Measurements from ENCODE around the gene SPRYD7.
"Not testable (repeated sequence)": the region's sequence is repeated elsewhere in the genome, so short reads cannot be mapped to it uniquely, and the experiment has no call there.

SPRYD7 gene, protein sequence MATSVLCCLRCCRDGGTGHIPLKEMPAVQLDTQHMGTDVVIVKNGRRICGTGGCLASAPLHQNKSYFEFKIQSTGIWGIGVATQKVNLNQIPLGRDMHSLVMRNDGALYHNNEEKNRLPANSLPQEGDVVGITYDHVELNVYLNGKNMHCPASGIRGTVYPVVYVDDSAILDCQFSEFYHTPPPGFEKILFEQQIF

DNA sequence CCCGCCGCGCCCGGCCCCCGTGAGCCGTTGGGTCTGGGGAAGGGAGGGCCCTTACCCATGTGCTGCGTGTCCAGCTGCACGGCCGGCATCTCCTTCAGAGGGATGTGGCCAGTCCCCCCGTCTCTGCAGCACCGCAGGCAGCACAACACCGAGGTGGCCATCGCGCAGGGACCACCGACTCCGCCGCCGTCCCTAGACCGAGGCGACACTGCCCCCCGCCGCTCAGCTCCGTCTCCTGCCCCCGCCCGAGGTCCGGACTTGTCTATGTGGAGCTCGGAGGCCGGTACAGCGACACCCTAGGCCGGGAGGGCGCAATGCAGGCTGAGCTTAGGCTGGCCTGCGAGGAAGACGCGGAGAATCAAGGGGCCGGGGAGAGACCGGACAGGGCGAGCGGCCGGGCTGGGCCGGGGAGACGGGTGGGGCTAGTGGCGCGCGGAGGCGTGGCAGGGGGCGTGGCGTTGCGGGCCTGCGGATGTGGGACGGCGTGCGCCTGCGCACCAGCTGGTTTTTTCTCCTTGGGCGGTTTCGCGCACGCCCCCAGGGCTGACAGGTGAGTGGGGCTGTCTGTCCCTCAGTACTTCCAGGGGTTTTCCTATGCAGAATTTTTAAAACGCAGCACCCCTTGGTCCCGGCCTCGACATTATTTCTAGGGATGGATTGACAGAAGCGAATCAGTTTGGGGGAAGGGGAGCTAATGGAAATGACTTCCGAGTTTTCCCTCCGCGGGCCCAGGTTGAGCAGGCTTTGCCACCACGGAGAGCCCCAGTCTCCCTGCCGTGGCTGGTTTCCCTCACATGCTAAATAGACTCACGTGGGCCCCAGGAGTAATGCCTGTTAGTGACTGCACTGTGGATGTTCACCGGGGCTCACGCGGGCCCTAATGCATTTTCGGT, at the start of gene SPRYD7:
Gene SPRYD7, minus strand, starts transcription at position 266 of the 893 bp plus-strand sequence. Its CDS starts 105 bp downstream, at position 161.
- DNase-seq (ENCODE audit: low read depth, low spot score): peak; percentile 84

DNA sequence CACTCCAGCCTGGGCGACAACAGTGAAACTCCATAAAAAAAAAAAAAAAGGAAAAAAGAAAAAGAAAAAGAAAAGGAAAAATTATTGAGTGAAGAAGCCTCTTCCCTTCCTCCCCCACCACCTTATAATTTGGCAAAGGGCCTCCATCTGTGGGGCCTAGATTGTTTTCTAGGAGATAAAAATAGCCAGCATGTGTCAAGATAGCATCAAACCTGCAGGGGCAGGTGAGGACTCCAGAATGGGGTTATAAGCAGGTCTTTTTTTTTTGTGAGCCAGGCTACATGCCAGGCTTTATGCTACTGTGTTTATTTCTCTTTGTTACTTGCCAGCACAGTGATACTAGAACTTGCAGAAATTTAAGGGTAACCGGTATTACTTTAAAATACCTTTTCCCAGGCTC, 49.0 kb upstream of the SPRYD7 start:
- DNase-seq (ENCODE audit: low read depth, low spot score): no peak

DNA sequence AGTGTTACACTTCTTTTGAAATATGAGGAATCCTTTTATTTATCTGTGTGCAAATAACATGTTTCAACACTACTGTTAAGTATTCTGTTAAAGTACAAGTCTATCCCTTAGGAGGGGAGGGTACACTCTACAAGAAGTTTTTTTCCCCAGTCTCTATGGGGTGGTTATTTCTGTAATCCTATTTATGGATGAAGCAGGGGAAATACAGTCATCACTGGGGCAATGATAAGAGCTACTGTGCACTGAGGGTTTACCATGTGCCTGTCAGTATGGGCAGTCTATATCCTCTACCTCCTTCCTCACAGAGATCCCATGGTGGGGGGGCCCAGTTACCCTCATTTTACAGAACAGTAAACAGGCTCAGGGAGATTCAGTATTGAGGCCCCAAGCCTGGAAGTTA, 44.1 kb upstream of the SPRYD7 start:
- DNase-seq (ENCODE audit: low read depth, low spot score): no peak

DNA sequence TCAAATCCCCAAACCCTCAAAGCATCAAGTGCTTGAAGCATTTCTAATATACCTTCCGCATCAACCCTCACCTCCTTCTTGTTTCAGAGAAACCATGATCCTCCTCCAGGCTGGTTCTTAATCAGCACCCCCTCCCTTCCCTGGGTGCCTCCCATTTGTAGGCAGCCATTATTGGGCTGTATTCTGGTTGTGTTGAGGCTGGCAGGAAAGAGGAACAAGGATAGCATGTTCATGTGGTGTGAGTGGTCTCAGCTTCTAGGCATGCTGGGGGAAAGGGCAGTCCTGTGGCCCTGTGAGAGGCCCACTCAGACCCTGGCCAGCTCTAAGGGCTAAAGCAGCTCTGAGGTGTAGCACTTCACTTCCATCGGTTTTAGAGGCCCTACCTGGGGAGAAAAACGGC, 41.9 kb upstream of the SPRYD7 start:
- DNase-seq (ENCODE audit: low read depth, low spot score): no peak

DNA sequence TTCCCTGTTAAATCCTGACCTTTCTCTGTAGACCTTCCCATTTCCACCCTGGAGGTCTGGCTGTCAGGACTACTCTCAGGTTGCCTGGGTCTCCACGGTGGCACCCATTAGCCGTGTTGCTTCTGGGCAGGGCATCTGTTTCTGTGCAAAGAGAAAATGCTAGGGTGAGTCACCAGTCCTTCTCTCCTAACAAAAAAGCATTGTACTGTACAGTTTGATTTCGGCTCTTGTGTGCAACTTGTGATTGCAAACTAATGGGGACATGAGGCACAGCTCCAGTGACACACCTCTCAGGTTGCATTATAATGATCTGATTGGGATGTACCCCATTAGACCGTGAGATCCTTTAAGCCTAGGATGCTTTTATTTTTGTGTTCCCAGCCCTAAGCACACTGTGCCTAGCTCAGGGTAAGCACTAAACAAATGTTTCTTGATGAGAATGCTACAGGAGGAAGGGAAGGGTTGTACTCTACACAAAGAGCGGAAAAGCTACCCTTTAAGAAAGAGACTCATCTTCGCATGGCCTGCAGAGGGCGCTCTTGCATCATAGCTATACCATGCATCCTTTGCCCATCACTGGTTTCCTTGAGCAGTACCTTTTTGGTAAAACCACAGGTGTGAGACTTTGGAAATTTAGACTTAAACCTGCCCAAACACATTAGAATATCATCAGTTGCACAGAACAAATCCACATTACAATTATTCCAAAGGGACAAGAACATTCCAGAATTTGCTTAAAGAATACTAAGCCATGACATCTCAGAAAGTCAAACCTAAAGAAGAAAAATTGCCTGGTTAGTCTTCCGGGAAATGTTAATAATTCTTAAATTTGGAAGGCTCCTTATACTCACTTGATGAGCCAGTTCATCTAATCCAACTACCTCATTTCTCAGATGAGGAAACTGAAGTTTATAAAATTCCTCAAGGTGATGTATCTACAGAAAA, 40.4 kb upstream of the SPRYD7 start:
- DNase-seq (ENCODE audit: low read depth, low spot score): peak; percentile 40

DNA sequence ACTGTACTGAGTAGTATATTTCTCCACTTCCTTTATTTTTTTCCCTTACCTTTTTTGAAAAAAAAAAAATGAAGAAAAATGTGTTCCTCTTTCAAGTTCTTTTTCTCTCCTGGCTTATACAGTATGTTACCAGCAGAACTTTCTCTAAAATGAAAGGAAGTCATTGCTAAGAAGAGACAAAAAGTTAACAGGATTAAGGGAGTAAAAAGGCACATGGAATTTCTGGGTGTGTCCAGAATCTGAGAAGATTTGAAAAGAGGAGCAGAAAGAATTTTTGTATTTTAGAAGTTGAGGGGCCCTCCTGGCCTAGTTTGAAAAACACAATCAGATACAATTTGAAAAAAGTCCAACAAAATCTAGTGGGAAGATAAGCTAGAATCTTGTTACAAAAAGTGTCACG, 39.7 kb upstream of the SPRYD7 start:
- no peak for DNase-seq (ENCODE audit: low read depth, low spot score)

DNA sequence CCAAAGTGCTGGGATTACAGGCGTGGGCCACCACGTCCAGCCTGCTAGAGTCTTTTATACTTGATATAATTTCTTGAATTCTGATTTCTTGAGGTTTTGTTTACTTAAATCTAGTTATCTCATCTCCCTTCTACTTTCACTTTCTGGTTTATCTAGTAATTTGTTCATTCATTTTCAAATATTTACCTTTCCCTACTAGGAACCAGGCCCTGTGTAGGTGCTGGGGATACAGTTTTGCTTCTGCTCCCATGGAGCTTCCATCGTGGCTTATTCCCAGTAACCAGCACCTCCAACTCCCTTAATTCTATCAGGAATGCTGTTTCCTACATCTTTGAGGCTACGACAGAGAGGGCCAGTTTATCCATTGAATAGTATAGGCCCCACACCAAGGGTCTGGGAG, 36.6 kb upstream of the SPRYD7 start:
- DNase-seq (ENCODE audit: low read depth, low spot score): no peak

DNA sequence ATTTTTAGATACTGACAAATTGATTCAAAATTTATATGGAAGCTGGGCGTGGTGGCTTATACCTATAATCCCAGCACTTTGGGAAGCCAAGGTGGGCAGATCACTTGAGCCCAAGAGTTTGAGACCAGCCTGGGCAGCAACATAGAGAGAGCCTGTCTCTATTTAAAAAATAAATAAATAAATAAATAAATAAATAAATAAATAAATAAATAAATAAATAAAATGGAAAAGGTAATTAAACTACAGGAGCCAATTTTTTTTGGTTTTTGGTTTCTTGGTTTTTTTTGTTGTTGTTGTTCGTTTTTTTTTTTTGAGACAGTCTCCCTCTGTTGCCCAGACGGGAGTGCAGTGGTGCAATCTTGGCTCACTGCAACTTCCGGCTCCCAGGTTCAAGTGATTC, 31.3 kb upstream of the SPRYD7 start:
- no peak for DNase-seq (ENCODE audit: low read depth, low spot score)

DNA sequence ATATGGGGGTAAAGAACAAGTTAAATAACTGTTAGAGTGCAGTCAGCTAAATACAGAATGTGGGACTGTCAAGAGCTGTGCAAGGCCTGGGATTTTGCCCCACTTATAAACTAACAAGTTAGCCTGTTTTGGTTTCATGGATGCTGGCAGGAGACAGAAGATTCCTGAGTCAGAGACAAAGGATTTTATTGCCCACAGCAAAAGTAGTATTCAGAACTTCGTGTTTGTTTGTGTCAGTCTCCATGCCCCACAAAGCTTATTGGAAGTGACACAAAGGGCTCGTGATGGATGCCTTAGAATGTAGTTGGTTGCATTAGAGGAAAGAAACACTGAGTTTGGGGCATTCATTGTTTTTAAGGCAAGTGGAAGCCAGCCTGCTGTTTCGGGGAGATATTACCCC, 22.2 kb upstream of the SPRYD7 start:
- DNase-seq (ENCODE audit: low read depth, low spot score): no peak

DNA sequence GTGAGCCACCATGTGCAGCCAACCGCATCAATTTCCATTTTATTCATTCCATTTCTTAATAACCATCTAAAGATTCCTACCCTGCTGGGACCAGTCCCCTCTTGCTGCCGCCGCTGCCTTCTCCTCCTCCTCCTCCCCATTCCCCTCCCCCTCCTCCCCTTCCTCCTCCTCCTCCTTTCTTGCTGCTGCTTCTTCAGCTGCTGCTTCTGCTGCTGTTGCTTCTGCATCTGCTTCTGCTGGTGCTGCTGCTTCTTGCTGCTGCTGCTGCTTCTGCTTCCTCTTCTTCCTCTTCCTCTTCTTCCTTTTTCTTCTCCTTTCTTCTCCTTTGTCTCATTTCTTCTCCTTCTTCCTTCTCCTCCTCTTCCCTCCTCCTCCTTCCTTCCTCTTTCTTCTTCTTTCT, 20.0 kb upstream of the SPRYD7 start:
- DNase-seq (ENCODE audit: low read depth, low spot score): no peak

DNA sequence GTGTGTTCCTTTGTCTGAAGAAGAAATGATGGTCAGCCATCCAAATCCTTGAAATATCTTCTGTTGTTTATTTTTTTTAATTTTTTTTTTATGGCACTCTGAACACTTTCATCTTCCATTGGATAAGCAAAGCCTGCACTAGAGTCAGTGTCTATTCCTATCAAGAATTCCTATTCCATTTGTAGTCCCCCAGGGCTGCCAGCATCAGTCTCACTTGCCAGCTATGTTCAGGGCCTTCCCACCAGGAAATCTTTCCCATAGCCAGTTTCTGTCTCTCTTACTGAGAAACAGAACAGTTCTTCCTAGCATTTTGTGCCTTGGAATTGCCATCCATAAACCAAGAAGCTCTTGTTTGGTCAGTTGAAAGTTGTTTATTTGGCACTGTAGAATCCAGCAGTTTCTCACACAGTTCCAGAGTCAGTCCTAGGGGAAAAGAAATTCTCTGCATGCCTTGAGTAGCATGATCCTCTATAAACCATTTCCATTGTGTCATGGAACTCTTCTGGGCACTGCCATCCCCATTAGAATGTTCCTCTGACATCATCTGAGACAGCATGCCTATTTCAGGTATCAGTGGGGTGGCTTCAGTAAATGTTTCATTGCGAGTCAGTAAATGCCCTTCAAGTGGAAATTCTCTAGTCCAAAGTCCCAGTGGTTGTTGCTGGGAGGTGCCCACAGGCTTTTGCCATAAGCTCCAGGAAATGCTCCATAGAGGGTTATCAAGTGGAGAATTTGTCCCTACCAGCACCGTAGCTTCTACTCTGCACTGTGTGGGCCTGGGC, 18.7 kb upstream of the SPRYD7 start:
- no peak for DNase-seq (ENCODE audit: low read depth, low spot score)

DNA sequence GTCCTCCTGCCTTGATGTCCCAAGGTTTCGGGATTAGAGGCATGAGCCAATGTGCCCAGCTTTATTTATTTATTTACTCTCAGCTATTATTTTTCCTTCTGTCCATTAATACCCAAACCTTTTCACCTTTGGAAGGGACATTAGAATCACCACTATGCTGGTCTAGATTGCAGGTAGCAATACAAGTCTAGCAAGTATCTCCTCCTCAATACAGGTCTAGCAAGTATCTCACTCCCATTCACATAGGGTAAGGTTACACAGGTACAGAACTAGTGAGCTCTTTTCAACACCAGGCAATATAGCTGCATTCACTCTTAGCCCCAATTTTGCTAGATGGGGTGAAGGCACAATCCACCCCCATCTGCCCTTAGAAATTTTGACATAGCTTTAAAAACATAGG, 17.4 kb upstream of the SPRYD7 start:
- no peak for DNase-seq (ENCODE audit: low read depth, low spot score)

DNA sequence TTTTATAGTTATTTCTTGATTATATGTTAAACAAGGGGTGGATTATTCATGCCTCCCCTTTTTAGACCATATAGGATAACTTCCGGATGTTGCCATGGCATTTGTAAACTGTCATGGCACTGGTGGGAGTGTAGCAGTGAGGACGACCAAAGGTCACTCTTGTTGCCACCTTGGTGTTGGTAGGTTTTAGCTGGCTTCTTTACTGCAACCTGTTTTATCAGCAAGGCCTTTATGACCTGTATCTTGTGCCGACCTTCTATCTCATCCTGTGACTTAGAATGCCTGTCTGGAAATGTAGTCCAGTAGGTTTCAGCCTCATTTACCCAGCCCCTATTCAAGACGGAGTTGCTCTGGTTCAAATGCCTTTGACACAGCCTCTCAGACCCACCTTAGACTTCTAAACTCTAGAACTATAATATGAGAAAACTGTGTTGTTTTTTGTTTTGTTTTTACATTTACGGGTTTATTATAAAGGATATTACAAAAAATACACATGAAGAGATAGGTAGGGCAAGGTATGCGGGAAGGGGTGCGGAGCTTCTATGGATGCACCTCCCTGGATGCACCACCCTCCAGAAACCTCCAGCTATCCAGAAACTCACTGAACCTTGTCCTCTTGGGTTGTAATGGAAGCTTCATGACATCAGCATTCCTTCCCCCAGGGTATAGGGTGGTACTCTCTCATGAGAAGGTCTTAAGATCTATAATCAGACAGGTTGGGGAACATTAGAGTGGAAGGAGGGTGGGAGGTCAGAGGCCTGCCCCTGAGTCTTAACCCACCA, 15.8 kb upstream of the SPRYD7 start:
- DNase-seq (ENCODE audit: low read depth, low spot score): no peak

DNA sequence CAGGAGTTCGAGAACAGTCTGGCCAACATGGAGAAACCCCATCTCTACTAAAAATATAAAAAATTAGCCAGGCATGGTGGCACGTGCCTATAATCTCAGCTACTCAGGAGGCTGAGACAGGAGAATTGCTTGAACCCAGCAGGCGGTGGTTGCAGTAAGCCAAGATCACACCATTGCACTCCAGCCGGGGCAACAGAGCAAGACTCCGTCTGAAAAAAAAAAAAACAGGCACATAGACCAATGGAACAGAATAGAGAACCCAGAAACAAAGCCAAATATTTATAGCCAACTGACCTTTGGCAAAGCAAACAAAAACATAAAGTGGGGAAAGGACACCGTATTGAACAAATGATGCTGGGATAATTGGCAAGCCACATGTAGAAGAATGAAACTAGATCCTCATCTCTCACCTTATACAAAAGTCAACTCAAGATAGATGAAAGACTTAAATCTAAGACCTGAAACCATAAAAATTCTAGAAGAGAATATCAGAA, 12.7 kb upstream of the SPRYD7 start:
- not testable (repeated sequence) for DNase-seq (ENCODE audit: low read depth, low spot score)

DNA sequence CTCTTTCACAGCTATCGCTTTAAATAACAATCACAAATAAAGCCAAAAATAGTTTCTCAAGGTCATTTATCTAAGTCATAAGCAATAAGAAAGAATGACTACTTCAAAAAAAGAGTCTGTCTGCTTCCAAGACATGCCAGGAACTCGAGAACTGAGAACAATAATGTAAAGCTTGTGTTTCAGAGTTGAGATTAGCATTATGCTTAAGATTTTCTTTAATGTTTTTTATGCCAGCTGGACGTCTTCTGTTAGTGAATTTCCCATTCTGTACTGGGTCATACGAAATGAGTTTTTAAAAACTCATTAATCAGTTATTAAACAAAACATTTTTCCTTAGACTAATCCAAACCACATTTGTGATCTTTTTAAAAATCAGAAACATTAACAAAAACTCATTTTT, 3.2 kb upstream of the SPRYD7 start:
- DNase-seq (ENCODE audit: low read depth, low spot score): no peak

DNA sequence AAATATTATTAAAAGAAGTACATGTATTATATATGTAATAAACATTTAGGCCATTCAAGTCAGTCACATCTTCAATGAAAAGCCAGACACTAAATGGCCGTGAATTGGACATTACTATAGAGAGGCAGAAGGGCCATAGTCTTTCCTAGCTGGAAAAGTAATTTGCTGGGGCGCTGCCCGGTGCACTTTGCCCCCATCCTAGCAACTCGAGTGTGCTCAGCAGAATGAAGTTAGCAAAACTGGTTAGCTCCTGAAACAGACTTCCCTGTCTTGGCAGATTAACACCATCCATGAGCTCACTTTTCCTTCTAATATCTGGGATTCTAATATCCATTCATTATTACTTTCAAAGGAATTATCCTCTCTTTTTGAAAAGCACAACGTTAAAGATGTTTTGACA, 2.8 kb upstream of the SPRYD7 start:
- no peak for DNase-seq (ENCODE audit: low read depth, low spot score)

DNA sequence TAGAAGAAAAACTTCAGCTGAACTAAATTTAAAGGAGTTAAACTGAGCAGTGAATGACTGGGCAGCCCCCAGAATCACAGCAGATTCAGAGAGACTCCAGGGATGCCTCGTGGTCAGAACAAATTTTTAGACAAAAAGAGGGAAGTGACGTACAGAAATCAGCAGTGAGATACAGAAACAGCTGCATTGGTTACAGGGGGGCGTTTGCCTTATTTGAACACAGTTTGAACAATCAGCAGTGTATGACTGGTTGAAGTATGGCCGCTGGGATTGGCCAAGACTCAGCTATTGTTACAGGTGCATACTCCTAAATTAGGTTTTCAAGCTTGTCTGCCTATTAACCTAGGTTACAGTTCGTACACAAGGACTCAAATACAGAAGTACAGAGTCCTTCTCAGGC, 2.2 kb upstream of the SPRYD7 start:
- no peak for DNase-seq (ENCODE audit: low read depth, low spot score)

DNA sequence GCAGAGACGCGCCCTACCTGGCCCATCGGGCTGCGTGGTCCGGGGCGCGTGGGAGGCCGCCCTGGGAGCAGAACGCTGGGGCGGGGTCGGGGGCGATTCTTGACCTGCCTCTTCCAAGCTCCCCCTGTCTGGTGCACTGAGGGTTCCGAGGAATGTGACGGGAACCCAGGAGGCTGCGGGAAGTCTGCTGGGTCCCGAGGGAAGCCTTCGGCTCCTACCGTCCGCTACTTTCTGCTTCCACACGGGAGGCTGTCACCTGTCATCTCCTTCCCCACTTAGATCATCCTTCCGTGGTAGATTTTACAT, 781 bp upstream of the SPRYD7 start:
- DNase-seq (ENCODE audit: low read depth, low spot score): no peak

DNA sequence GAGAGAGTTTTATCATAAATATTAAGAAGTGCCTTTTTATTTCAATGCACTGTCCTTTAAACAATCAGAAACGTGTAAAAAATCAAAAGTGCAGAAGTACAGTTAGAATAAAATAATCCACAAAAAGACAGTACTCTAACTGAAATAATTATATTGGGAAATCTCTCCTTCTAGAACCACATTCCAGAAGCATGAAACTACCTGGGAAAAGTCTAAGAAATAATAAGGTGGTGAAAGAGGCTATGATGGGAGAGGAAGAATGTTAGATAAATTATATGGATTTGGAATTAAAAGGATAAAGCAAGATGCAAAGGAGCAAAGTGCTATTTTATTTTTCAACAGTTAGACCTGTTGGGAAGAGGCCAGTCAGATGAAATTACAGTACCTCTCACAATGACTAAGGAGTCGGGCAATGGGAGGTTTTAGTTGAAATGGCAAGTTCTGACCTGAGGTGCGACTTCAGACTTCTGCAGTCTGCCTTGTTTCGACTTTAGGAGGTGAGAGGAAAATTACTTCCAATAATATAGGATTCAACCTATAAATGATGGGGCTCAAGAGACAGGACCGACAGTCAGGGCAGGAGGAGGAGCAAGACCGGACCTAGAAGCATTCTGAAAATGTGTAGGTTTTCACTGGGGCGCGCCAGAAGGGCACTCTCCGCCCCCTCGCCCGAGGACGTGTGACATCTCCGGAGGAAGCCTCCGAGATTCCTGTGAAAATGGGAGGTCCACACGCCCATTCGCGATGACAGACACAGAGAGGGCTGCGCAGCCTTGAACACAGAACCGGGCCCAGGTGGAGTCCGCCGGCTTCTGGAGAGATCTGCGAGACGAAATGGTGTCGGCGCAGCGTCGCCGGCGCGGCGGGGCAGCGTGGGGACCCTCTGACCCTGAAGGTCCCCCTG, 717 bp downstream of the SPRYD7 start:
- no peak for DNase-seq (ENCODE audit: low read depth, low spot score)

DNA sequence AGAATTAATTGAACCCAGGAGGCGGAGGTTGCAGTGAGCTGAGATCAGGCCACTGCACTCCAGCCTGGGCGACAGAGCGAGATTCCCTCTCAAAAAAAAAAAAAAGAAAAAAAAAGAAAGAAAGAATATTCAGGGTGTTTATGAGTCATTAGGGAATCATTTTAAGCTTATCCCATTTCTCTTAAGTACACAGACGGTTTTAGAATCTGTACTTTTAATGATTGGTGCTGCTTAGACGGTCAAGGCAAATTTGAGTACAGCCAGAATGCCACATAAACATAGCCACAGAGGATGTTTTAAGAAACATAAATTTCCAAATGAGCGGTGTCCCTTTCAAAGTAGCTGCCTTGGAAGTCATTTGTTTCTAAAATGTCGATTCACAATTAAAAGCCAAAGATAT, 2.6 kb downstream of the SPRYD7 start:
- DNase-seq (ENCODE audit: low read depth, low spot score): no peak

Data from activated naive CD8-positive, alpha-beta T cell treated with anti-CD3 and anti-CD28 coated beads, Interleukin-2, amount 50 U/mL, for 16 hours (primary cell).